ENCODE data around the gene ANKRD31.
"Not testable (repeated sequence)": the region's sequence is repeated elsewhere in the genome, so short reads cannot be mapped to it uniquely, and the experiment has no call there.

ANKRD31 gene

DNA sequence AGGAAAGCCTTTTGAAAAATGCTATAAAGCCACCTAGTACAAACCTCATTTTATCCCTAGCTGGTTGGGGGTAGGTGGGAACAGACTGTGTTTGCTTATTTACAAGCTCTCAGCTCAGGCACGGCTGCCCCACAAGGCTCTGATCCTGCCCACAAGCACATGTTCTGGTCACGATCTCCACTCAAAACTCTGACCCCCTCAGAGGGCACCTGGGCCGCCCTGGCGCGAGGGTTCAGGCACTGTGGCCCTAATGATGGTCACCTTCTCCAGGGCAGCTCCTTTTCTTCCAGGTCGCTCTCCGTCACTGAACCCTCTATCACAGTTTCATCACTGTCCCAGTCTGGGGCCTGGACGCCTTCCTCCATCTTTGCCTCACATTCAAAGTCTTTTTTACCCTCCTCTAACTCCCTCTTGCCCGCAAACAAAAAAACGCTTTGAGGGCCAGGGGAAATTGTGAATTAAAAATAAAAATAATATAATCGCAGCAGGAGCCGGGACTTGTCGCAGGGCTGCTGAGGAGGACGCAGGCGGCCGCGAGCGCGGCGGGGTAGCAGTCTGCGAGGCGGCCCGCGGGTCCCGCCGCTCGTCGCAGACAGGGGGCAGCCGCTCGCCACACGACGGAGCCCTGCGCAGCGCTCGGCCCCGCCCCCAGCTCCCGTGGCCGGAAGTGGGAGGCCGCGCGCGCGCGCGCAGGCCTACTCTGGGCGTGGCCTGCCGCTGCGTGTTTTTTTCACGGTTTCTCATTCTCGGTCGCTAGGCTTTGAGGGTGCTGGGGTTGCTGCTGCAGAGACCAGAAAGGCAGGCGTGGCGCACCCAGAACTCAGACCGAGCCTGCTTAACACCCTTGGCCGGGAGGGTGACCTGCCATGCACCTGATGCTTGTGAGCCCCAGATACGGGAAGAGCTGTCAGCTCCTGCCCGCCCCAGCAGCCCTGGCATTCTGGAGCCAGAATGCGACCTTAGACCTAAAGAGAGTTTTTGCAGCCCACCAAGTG is at the start of gene ANKRD31:
TSS of gene ANKRD31 (minus strand) at position 557 of the 995 bp plus-strand sequence. CDS start at position 365, 192 bp downstream.
- DNase-seq = peak; percentile 34

DNA sequence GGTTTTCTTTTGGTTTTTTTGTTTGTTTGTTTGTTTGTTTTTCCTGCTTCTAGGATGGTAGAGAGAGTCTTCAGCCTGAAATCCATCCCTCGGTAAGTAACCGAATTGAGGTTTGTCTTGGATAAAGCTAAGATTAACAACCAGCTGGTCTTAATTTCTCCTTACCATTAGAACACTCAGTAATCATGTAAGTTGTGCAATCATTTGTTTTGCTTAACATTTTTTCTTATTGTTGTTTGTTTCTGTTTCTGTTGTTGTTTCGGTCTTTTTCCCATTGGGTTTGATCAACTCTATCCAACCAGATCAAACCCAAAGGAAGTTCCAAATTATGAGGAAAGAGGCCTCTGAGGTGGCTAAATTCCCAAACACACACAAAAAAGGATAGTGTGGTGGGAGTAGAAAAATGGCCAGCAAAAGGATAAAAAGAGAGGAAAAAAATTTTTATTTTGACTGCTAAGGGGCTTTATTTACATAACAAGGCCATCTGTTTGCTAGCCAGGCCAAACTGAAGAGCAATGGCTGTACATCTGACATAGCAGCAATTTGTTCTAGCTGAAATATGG is 49.6 kb upstream of the ANKRD31 start:
- no peak for DNase-seq

DNA sequence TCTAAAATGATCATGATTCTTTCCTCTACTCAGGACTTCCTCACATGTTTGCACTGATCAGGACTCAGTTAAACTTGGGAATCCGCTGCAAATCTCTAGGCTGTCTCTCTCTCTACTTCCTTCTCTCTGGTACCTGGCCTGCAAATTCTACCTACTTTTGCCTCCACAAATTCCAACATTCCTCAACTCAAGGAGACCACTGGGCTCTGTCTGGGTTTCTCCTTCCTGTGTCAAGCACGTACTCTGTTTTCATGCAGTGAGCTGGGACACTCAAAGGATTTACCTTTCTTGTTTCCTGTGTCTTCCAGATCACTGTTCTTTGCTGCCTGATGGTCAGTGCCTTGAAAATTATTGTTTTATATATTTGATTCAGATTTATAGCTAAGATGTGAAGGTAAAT is 45.9 kb upstream of the ANKRD31 start:
- DNase-seq = no peak

GRCh38 chr5:75281716-75282465 is 45.2 kb upstream of the ANKRD31 start:
- DNase-seq = no peak

GRCh38 chr5:75279321-75279720 is 42.6 kb upstream of the ANKRD31 start:
- no peak for DNase-seq

DNA sequence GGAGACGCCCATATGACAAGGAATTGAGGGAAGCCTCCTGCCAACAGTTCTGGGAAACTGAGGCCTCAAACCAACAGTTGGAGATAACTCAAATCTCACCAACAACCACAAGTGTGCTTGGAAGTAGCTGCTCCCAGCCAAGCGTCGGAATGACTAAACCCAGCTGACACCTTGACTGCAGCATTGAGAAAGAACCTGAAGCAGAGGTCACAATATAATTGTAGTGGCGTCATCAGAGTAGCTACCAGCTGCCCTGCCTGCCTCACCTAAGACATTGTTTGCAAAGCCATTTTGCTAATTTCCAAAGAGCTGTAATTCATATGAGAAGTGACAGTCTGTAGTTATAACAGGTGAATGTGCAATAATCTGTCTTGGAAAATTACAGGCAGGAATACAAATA is 40.8 kb upstream of the ANKRD31 start:
- DNase-seq = no peak

DNA sequence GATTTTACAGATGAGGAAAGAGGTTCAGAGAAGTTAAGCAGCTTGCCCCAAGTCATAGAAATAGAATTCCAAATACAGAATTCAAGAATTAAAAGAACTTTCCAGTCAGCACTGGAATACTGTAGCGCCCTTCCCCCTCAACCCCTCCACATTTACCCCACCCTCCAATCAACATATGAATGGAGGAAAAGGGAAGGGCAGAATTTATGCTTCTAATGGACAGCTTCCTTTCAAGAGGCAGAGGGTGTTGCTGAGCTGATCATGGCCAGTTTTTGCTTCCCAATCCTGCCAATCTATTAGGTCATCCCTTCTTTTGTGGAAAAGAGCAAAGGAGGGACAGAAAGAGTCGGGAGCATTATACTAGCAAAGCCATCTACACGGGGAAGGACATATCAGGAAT is 39.1 kb upstream of the ANKRD31 start:
- no peak for DNase-seq

- DNase-seq = no peak
These were observed 38.5 kb upstream of the ANKRD31 start for GRCh38 chr5:75275147-75275546.

DNA sequence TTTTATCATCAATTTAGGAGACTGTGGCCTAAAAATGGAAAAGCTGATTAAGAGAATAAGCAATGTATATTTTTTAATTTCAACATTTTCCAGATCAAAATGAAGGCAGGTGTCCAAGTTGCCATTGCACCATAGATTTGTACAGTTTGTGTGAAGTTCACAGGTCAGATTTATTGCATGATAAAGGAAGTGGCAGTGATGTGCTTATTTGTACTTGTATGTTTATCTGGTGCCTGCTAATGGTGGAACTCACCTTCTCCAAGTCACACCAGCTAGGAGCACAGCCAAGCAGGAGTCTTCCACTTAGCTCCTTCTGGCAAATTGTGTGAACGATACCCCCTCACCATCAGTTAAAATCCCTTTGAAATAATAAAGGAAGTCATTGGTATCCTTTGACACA is 37.8 kb upstream of the ANKRD31 start:
- DNase-seq = no peak

- DNase-seq = not testable (repeated sequence)
These were observed 33.9 kb upstream of the ANKRD31 start for GRCh38 chr5:75270605-75271004.

DNA sequence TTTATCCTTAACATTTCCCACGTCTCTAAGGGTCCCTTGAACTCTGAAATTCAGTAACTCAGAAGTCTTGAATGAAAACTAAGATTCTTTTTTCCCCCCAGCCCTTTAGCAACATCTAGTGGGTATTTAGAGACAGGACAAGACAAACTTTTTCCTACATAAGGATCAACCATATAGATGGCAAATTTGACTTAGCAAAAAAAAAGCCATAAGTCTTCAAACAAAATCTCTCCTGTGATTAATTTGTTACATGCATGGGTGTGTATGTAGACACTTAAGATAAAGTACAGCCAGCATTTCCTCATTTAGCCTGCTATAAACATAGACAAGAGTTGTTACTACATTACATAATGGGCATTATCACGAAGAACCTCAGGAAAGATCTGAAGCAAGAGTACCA is 29.1 kb upstream of the ANKRD31 start:
- DNase-seq = no peak

DNA sequence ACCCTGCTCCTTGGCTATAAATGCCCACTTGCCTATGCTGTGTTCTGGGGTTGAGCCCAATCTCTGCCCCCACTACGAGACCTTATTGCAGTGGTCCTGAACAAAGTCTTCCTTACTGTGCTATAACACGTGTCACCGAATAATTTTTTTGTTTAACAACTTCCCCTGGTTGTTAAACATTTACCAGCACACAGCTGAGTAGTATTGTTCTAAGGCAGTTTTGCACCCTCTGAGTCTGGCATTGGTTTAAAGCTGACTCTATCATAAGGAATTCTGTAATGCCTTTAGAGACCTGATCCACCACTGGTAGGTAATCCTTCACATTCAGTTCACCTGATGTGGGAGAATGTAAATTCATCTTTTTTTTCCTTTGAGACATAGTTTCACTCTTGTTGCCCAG is 25.6 kb upstream of the ANKRD31 start:
- DNase-seq = no peak

DNA sequence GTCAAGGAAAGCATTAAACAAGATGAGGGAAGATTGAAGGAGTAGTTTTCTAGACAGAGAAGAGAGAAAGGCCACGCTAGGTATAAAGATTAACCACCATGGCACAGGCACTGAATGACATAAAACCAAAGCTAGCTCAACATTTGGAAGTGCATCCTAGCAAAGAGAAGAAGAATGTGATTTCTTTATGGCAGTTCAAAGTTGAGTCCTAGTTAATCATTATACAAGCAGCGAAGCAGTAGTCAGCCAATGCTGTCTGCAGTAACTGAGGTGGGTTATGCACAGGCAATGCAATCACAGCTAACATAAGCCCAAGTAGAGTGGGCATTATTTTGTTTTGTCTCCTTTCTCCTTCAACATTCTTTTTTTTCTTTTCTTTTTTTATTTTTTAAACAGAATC is 24.0 kb upstream of the ANKRD31 start:
- no peak for DNase-seq

DNA sequence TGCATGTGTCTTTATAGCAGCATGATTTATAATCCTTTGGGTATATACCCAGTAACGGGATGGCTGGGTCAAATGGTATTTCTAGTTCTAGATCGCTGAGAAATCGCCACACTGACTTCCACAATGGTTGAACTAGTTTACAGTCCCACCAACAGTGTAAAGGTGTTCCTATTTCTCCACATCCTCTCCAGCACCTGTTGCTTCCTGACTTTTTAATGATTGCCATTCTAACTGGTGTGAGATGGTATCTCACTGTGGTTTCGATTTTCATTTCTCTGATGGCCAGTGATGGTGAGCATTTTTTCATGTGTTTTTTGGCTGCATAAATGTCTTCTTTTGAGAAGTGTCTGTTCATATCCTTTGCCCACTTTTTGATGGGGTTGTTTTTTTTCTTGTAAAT is 13.8 kb upstream of the ANKRD31 start:
- not testable (repeated sequence) for DNase-seq

GRCh38 chr5:75245023-75245422 is 8.3 kb upstream of the ANKRD31 start:
- no peak for DNase-seq

- DNase-seq = no peak
These were observed 6.8 kb upstream of the ANKRD31 start for GRCh38 chr5:75243510-75243909.

- no peak for DNase-seq
These were observed 6.4 kb upstream of the ANKRD31 start for GRCh38 chr5:75243100-75243499.

GRCh38 chr5:75242067-75242466 is 5.4 kb upstream of the ANKRD31 start:
- DNase-seq = no peak

- DNase-seq = no peak
These were observed 3.0 kb upstream of the ANKRD31 start for GRCh38 chr5:75239681-75240080.

DNA sequence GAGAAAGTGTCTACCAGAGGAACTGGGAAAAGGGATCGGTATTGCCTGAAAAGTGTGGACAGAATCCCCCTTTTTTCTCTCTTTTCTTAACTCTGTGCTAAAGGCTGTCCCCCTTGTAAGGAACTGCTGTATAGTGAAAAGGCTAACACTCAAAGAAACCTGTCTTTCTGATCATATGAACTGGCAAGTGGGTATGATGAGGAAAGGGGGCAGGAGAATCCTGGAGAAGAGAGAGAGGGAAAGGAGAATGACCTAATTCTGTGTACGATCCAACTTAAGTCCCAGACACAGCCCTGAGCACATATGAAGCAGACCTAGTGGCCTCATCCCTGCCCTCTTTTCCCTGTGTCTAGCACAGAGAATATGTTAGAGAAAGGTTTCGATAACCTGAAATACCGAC is 967 bp downstream of the ANKRD31 start:
- DNase-seq = no peak

DNA sequence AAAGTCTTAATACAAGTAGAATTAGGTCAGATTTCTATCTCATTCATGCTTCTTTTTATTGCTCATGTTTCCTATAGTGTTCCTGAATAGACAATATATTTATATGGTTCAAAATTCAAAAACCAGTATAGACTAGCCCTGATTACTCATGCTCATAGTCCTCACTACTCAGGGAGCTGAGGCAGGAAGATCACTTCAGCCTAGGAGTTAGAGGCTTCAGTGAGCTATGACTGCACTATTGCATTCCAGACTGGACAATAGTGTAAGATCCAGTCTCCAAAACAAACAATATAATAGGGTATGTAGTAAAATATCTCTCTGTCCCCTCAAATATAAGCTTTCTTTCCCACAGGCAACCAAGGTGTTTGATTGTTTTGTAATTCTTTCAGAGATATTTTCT is 2.4 kb downstream of the ANKRD31 start:
- no peak for DNase-seq

- DNase-seq = no peak
These were observed 9.8 kb downstream of the ANKRD31 start for GRCh38 chr5:75226916-75227315.

DNA sequence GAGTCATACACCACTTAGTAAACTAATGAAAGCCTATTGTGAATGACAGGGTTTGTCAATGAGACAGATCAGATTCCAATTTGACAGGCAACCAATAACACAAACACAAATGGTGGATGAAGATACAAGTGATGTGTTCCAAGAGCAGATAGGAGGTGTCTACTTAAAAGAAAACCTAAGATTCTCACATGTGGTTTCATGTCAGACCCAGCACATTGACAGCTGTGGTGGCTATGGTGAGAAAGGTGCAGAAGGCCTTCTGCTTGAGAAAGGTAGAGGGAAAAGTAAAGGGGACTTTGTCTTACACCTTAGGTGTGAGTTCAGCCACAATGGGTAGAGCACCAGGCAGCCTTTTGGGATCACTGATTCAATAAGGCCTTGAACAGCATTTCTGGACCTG is 11.2 kb downstream of the ANKRD31 start:
- DNase-seq = no peak

DNA sequence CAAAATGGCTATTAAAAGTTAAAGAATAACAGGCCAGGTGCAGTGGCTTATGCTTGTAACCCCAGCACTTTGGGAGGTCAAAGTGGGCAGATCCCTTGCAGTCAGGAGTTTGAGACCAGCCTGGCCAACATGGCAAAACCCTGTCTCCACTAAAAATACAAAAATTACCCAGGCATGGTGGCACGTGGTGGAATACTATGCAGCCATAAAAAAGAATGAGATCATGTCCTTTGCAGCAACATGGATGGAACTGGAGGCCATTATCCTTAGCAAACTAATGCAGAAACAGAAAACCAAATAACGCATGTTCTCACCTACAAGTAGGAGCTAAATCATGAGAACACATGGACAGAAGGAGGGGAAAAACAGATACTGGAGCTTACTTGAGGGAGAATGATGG is 15.9 kb downstream of the ANKRD31 start:
- DNase-seq = not testable (repeated sequence)

Data from DMS79 treated with DMSO at 0.1 percent for 48 hours (cell line).